Smooth muscle cell (in vitro differentiated cells): ENCODE data around the gene KLK5. TPM values are rescaled to one million over a fixed set of nuclear protein-coding genes. Genes with fewer than 3 reads are reported as not detected.

Experiments
- DNase-seq: peaks from one replicate; lab custom pipeline; 2025; ENCODE audit not compliant: unreplicated experiment; lab: John Stamatoyannopoulos, UW
- H2AFZ ChIP-seq: fragments of 200-600 bp; sonication (generic); 2 replicates; pipeline ENCODE4 v1.6.0; 2016; ENCODE audit warnings: antibody characterized with exemption, low read depth, mild to moderate bottlenecking
- H3F3A ChIP-seq: fragments of 200-600 bp; sonication (generic); 2 replicates; pipeline ENCODE4 v1.6.0; 2017; ENCODE audit warnings: antibody characterized with exemption, low read depth
- H3K27ac ChIP-seq: fragments of 200-600 bp; sonication (generic); 2 replicates; pipeline ENCODE4 v1.5.1; 2016; ENCODE audit warnings: low read depth, mild to moderate bottlenecking
- H3K27me3 ChIP-seq: fragments of 200-600 bp; sonication (generic); 2 replicates; pipeline ENCODE4 v1.6.1; 2016; ENCODE audit warnings: low read depth, mild to moderate bottlenecking
- H3K36me3 ChIP-seq: fragments of 200-600 bp; sonication (generic); 2 replicates; pipeline ENCODE4 v1.5.1; 2016; ENCODE audit warnings: low read depth
- H3K4me1 ChIP-seq: fragments of 200-600 bp; sonication (generic); 2 replicates; pipeline ENCODE4 v1.5.1; 2016; ENCODE audit warnings: low read depth
- H3K4me2 ChIP-seq: fragments of 200-600 bp; sonication (generic); 2 replicates; pipeline ENCODE4 v1.6.0; 2016; ENCODE audit warnings: mild to moderate bottlenecking
- H3K4me3 ChIP-seq: fragments of 200-600 bp; sonication (generic); 2 replicates; pipeline ENCODE4 v1.5.1; 2016; ENCODE audit warnings: mild to moderate bottlenecking
- H3K79me2 ChIP-seq: fragments of 200-600 bp; sonication (generic); 2 replicates; pipeline ENCODE4 v1.6.0; 2016; ENCODE audit warnings: low read depth, mild to moderate bottlenecking
- H3K9ac ChIP-seq: fragments of 200-600 bp; sonication (generic); 2 replicates; pipeline ENCODE4 v1.6.0; 2016; ENCODE audit warnings: low read depth
- H3K9me3 ChIP-seq: fragments of 200-600 bp; sonication (generic); replicated peaks from 2 replicates; pipeline ENCODE4 v1.5.1; 2016; ENCODE audit warnings: low read depth
- H4K20me1 ChIP-seq: fragments of 200-600 bp; sonication (generic); 2 replicates; pipeline ENCODE4 v1.6.0; 2016; ENCODE audit warnings: low read depth
- WGBS: methylation state at CpG from one replicate; pipeline ENCODE4 v1.1.7; 2016; ENCODE audit warnings: low lambda C conversion rate; 5-methylcytosine and 5-hydroxymethylcytosine counted together
- polyA plus RNA-seq: library from polyadenylated mRNA; unstranded; fragments of >200 nt; fragmentation: Nextera tagmentation; extraction: Ambion mirVana; gene quantifications from 2 replicates; pipeline ENCODE4 v1.2.1, GENCODE V29; 2016
- total RNA-seq: library from RNA; depleted of rRNA; stranded (reverse); fragments of >200 nt; gene quantifications from 2 replicates; pipeline ENCODE4 v1.2.3, GENCODE V29; 2014
- TF ChIP-seq, protein P1 (sequence below): fragments of 200-600 bp; sonication (generic); IDR thresholded peaks from 2 replicates; pipeline ENCODE4 v1.5.1; 2017; ENCODE audit warnings: borderline replicate concordance, mild to moderate bottlenecking, antibody characterized with exemption; ENCODE audit not compliant: insufficient read depth, poor library complexity, severe bottlenecking

The KLK5 gene
- total and polyA plus RNA-seq, 2 experiments from 2014 or later: 0.38 to 1.2 TPM

DNA sequence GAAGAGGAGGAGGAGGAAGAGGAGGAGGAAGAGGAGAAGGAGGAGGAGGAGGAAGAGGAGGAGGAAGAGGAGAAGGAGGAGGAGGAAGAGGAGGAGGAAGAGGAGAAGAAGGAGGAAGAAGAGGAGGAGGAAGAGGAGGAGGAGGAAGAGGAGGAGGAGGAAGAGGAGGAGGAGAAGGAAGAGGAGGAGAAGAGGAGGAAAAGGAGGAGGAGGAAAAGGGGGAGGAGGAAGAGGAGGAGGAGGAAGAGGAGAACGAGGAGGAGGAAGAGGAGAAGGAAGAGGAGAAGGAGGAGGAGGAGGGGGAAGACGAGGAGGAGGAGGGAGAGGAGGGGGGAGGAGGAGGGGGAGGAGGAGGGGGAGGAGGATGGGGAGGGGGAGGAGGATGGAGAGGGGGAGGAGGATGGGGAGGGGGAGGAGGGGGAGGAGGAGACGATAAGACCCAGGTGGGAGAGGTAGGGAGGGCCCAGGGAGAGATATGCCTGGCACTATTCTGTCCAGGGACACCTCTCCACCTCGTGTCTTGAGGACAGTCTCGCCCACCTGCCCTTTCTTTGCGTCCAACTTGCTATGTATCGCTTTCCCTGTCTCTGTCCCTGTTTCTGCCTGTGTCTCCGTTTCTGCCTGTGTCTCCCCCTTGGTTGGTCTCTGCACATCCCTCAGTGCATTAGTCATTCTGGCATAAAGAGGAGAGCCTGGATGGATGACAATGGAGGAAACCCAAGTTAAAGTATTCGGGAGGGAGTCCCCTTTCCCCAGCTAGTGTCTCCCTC is 7.1 kb upstream of the KLK5 start:
- H3K9ac ChIP-seq: no peak overlapping the region
- no peaks in the 10 kb centered on the region for H3K4me1 ChIP-seq
- no peak overlapping the region for H3K4me2 ChIP-seq
- H3K27ac ChIP-seq: no peak overlapping the region
- H3K27me3 ChIP-seq: no peaks in the 10 kb centered on the region
- 60% methylated on average over 6 of the region's 9 CpGs for WGBS
- no peaks in the 10 kb centered on the region for H3K79me2 ChIP-seq
- H4K20me1 ChIP-seq: no peaks in the 10 kb centered on the region
- H3F3A ChIP-seq: no peaks in the 10 kb centered on the region
- H3K9me3 ChIP-seq: no peaks in the 10 kb centered on the region
- TF ChIP-seq, protein P1, sequence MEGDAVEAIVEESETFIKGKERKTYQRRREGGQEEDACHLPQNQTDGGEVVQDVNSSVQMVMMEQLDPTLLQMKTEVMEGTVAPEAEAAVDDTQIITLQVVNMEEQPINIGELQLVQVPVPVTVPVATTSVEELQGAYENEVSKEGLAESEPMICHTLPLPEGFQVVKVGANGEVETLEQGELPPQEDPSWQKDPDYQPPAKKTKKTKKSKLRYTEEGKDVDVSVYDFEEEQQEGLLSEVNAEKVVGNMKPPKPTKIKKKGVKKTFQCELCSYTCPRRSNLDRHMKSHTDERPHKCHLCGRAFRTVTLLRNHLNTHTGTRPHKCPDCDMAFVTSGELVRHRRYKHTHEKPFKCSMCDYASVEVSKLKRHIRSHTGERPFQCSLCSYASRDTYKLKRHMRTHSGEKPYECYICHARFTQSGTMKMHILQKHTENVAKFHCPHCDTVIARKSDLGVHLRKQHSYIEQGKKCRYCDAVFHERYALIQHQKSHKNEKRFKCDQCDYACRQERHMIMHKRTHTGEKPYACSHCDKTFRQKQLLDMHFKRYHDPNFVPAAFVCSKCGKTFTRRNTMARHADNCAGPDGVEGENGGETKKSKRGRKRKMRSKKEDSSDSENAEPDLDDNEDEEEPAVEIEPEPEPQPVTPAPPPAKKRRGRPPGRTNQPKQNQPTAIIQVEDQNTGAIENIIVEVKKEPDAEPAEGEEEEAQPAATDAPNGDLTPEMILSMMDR: no peak
- H3K4me3 ChIP-seq: no peak overlapping the region
- no peak overlapping the region for H2AFZ ChIP-seq
- DNase-seq: no peak
- H3K36me3 ChIP-seq: no peaks in the 10 kb centered on the region

DNA sequence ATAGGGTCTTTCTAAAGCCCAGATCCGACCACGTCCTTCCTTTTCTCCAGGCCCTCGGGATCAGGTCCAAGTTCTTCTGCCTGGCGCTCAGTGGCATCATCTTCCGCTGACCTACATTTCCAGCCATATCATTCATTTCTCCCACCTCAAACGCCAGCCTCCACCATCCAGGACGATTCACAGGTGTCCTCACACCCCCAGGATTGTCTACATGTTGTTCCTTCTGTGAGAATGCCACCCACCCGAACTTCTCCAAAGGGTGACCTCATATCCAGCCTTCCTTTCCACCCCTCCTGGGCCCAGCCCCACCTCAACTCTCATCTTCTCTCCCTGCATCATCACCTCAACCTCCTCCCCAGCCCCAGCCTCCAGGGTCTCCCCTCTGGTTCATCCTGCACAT is 4.7 kb upstream of the KLK5 start:
- Histone ChIP-seq H3K4me3 (no peak overlapping the region), H3K36me3 (no peaks in the 10 kb centered on the region), H2AFZ (no peak overlapping the region), H3K9ac (no peak overlapping the region), H3K27ac (no peak overlapping the region), H3K4me1 (no peaks in the 10 kb centered on the region), H3F3A (no peaks in the 10 kb centered on the region), H3K9me3 (no peaks in the 10 kb centered on the region), H4K20me1 (no peaks in the 10 kb centered on the region), H3K4me2 (no peak overlapping the region), H3K27me3 (no peaks in the 10 kb centered on the region), H3K79me2 (no peaks in the 10 kb centered on the region)
- WGBS: 94% methylated on average over 8 of the region's 8 CpGs
- TF ChIP-seq, protein P1: no peak
- DNase-seq: no peak

DNA sequence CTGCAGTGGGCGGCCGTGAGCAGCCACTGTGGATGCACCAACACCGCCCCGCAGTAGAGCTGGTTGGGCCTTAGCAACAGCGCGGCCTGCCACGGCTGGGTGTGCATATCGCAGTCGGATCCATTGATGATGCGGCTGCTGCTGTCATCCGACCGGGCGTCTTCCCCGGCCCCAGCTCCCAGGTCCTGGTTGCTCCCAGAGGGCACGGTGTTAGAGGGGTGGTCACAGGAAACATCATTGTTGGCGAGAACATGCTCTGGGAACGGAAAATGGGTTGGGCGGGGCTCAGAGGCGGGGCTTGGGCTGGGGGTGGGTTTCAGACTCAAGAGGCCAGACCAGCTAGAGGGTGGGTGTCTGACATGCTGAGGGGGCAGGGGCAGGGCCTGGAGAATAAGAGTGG is 3.0 kb downstream of the KLK5 start:
- TF ChIP-seq, protein P1: no peak
- WGBS: 89% methylated on average over 19 of the region's 19 CpGs
- H3K4me2 ChIP-seq: no peak overlapping the region
- H3K4me1 ChIP-seq: no peaks in the 10 kb centered on the region
- H3K4me3 ChIP-seq: no peak overlapping the region
- no peaks in the 10 kb centered on the region for H4K20me1 ChIP-seq
- no peak overlapping the region for H3K9ac ChIP-seq
- H2AFZ ChIP-seq: no peak overlapping the region
- H3K36me3 ChIP-seq: no peaks in the 10 kb centered on the region
- no peaks in the 10 kb centered on the region for H3K27me3 ChIP-seq
- no peaks in the 10 kb centered on the region for H3K9me3 ChIP-seq
- H3F3A ChIP-seq: no peaks in the 10 kb centered on the region
- no peak overlapping the region for H3K27ac ChIP-seq
- H3K79me2 ChIP-seq: no peaks in the 10 kb centered on the region
- DNase-seq: no peak

DNA sequence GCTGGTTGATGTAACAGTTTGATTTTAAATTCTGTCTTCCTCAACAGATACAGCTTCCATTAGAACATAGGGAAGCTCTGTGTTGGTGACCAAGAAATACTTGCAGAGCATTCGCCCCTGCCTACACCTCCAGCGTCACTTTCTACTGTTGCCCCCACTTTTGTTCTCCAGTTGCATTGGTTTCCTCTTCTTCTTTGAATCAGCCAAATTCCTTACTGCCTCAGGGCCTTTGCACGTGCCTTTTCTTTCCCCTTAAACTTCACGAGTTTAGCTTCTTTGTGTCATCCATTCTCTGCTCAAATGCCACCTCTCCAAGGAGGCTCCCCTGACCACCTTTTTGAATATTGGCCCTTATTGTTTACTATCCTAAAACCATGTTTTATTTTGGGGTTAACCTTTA is 5.7 kb downstream of the KLK5 start:
- Histone ChIP-seq H3K27ac (no peak overlapping the region), H3K4me3 (no peak overlapping the region), H3K9me3 (no peaks in the 10 kb centered on the region), H3K4me2 (no peak overlapping the region), H2AFZ (no peak overlapping the region), H3K27me3 (no peaks in the 10 kb centered on the region), H4K20me1 (no peaks in the 10 kb centered on the region), H3F3A (no peaks in the 10 kb centered on the region), H3K9ac (no peak overlapping the region), H3K4me1 (no peaks in the 10 kb centered on the region), H3K79me2 (no peaks in the 10 kb centered on the region), H3K36me3 (no peaks in the 10 kb centered on the region)
- WGBS: 81% methylated on average over 4 of the region's 4 CpGs
- DNase-seq: no peak
- TF ChIP-seq, protein P1: no peak
